GM12878 (cell line): ENCODE results near the gene CCDC85B. TPM values are rescaled to one million over a fixed set of nuclear protein-coding genes. Genes with fewer than 3 reads are reported as not detected.

Source experiments
- CTCF ChIP-seq, 3 experiments: IDR thresholded peaks in 2 of 3; conservative IDR thresholded peaks in 1 of 3; 2 replicates each; pipeline ENCODE4 v1.5.1; 2011; ENCODE audit warnings: low read depth in 3 of 3, low read length in 3 of 3, mild to moderate bottlenecking in 3 of 3, control low read depth in 2 of 3, moderate library complexity in 2 of 3, inconsistent platforms in 1 of 3, mixed read lengths in 1 of 3; ENCODE audit not compliant: control insufficient read depth in 2 of 3, insufficient read depth in 1 of 3; ENCODE audit errors: extremely low read depth in 1 of 3
- E4F1 ChIP-seq: fragments of 450-650 bp; IDR thresholded peaks from 2 replicates; pipeline ENCODE4 v1.6.1; 2018; ENCODE audit warnings: borderline replicate concordance, mild to moderate bottlenecking; ENCODE audit not compliant: partially characterized antibody
- IKZF2 ChIP-seq, 2 experiments: fragments of 450-650 bp; IDR thresholded peaks; 2 replicates each; pipeline ENCODE4 v1.6.1; 2017; ENCODE audit warnings: mild to moderate bottlenecking in 2 of 2, moderate library complexity in 2 of 2
- MYB ChIP-seq: fragments of 150-350 bp; IDR thresholded peaks from 2 replicates; pipeline ENCODE4 v1.6.1; 2014; ENCODE audit warnings: mild to moderate bottlenecking, low read depth, low read length, borderline replicate concordance
- NKRF ChIP-seq: fragments of 450-650 bp; conservative IDR thresholded peaks from 2 replicates; pipeline ENCODE4 v1.6.1; 2017; ENCODE audit warnings: mild to moderate bottlenecking, moderate library complexity
- NR2C2 ChIP-seq: IDR thresholded peaks from 2 replicates; pipeline ENCODE4 v1.6.1; 2011; ENCODE audit warnings: borderline replicate concordance, low read depth; ENCODE audit not compliant: control insufficient read depth, insufficient read length
- PKNOX1 ChIP-seq: fragments of 450-650 bp; IDR thresholded peaks from 2 replicates; pipeline ENCODE4 v1.6.1; 2016; ENCODE audit warnings: mild to moderate bottlenecking
- POLR2AphosphoS2 ChIP-seq: IDR thresholded peaks from 2 replicates; pipeline ENCODE4 v1.6.1; 2011; ENCODE audit warnings: low read depth, mild to moderate bottlenecking, low read length, improper control_type of control experiment, moderate library complexity
- REST ChIP-seq: IDR thresholded peaks from 2 replicates; pipeline ENCODE4 v1.6.1; 2012; ENCODE audit warnings: mild to moderate bottlenecking, low read depth, low read length
- YBX1 ChIP-seq: fragments of 450-650 bp; IDR thresholded peaks from 2 replicates; pipeline ENCODE4 v1.6.1; 2016; ENCODE audit warnings: antibody characterized with exemption
- ZNF592 ChIP-seq: fragments of 450-650 bp; IDR thresholded peaks from 2 replicates; pipeline ENCODE4 v1.6.1; 2017; ENCODE audit warnings: mild to moderate bottlenecking, moderate library complexity
- polyA plus RNA-seq, 11 experiments: library from polyadenylated mRNA; depleted of rRNA in 4 of 11; unstranded in 6 of 11; stranded (reverse) in 5 of 11; fragments of >200 nt; fragmentation: Nextera tagmentation in 4 of 11; fragmentation: Illumina TruSeq in 1 of 11; extraction: Ambion mirVana in 4 of 11; extraction: Trizol in 1 of 11; gene quantifications; 1 replicate in 1 of 11; 2 replicates in 10 of 11; pipeline versions ENCODE4 v1.2.1 to v1.2.3, GENCODE V29; 2011 to 2016; ENCODE audit warnings: inconsistent platforms in 2 of 11, missing spikeins in 2 of 11, low read depth in 1 of 11
- total RNA-seq, 4 experiments: library from RNA; depleted of rRNA in 3 of 4; stranded (reverse); fragments of >200 nt in 3 of 4; fragmentation: Illumina TruSeq in 1 of 4; extraction: Trizol in 1 of 4; gene quantifications; 2 replicates each; pipeline versions ENCODE4 v1.2.1 to v1.2.3, GENCODE V29; 2013 to 2021

The CCDC85B gene
- total and polyA plus RNA-seq, 10 of the 15 experiments (the other 5 are each of a cell fraction or from before 2014, with no cell fraction given), result 0.32 to 114 (median 49.5) TPM

- TF ChIP-seq ZNF592 (0 out of 2 replicates have a peak, but pooled peaks have one; percentile 70), CTCF (IDR thresholded peaks at IDR 0.05 in 2 of 3, conservative IDR thresholded peaks at IDR 0.05 in 1 of 3; ENCODE audit: control insufficient read depth in 2 of 3, extremely low read depth in 1 of 3, insufficient read depth in 1 of 3, low read depth in 3 of 3, low read length in 3 of 3) (peak; percentile 78 to 84 (median 80)), NKRF (peak; percentile 86; the same call in 1 of the 2 replicates), IKZF2 (IDR thresholded peaks at IDR 0.05) (peak; percentile 69 to 76; a peak in 3 of 4 replicates), E4F1 (peak; percentile 55), NR2C2 (no peak), REST (0 out of 2 replicates have a peak, but pooled peaks have one; percentile 29), PKNOX1 (peak; percentile 73), MYB (no peak), POLR2AphosphoS2 (peak; percentile 87), YBX1 (no peak)
Observed at GRCh38 chr11:65888163-65888814, 2.2 kb upstream of the CCDC85B start, which contains the start of gene FIBP (continued).
